CD14-positive monocyte (primary cell): ENCODE measurements around the gene PLCXD3. TPM values are rescaled to one million over a fixed set of nuclear protein-coding genes. Genes with fewer than 3 reads are reported as not detected.

Source experiments
- DNase-seq, 3 donors: peaks; one replicate each; pipeline ENCODE4 v3.0.0-alpha.2; 2011 to 2022
- H2AFZ ChIP-seq: 2 replicates; pipeline ENCODE4 v1.6.0; 2012; ENCODE audit warnings: mild to moderate bottlenecking, low read depth, low read length, inconsistent platforms; ENCODE audit not compliant: insufficient read depth, poor library complexity, severe bottlenecking
- H3K27ac ChIP-seq, 2 donors: 1 replicate in 1 of 2; 2 replicates in 1 of 2; pipeline ENCODE4 v1.5.1; 2012 to 2013; ENCODE audit warnings: low read length in 2 of 2, control low read depth in 1 of 2, inconsistent platforms in 1 of 2, low read depth in 1 of 2, mild to moderate bottlenecking in 1 of 2
- H3K27me3 ChIP-seq, 2 donors: one replicate each; pipeline versions ENCODE4 v1.6.0 to v1.6.1; 2011 to 2013; ENCODE audit warnings: low read length in 2 of 2; ENCODE audit not compliant: control insufficient read depth in 2 of 2, insufficient read depth in 2 of 2
- H3K36me3 ChIP-seq, 2 donors: replicated peaks in 1 of 2; 1 replicate in 1 of 2; 2 replicates in 1 of 2; pipeline versions ENCODE4 v1.5.1 to v1.6.1; 2012 to 2013; ENCODE audit warnings: low read length in 2 of 2, control low read depth in 1 of 2, inconsistent platforms in 1 of 2, mild to moderate bottlenecking in 1 of 2; ENCODE audit not compliant: insufficient read depth in 2 of 2, control insufficient read depth in 1 of 2
- H3K4me1 ChIP-seq, 2 donors: 1 replicate in 1 of 2; 2 replicates in 1 of 2; pipeline versions ENCODE4 v1.5.1 to v1.6.1; 2012 to 2013; ENCODE audit warnings: low read length in 2 of 2, control low read depth in 1 of 2, inconsistent platforms in 1 of 2, mild to moderate bottlenecking in 1 of 2, moderate library complexity in 1 of 2; ENCODE audit not compliant: insufficient read depth in 2 of 2, control insufficient read depth in 1 of 2
- H3K4me2 ChIP-seq: replicated peaks from 2 replicates; pipeline ENCODE3; 2012; ENCODE audit warnings: low read length, moderate library complexity, mild to moderate bottlenecking; ENCODE audit not compliant: poor library complexity, severe bottlenecking; ENCODE audit errors: extremely low read depth
- H3K4me3 ChIP-seq, 3 experiments: fragments of 200-600 bp in 1 of 3; sonication (generic) in 1 of 3; replicated peaks in 1 of 3; 1 replicate in 2 of 3; 2 replicates in 1 of 3; pipeline ENCODE4 v1.5.1; 2011 to 2013; ENCODE audit warnings: low read length in 3 of 3, mild to moderate bottlenecking in 3 of 3, control low read depth in 2 of 3, low read depth in 2 of 3, inconsistent platforms in 1 of 3, moderate library complexity in 1 of 3
- H3K79me2 ChIP-seq: 2 replicates; pipeline ENCODE4 v1.6.0; 2012; ENCODE audit warnings: mild to moderate bottlenecking, control low read depth, inconsistent platforms, low read length, moderate library complexity; ENCODE audit not compliant: insufficient read depth
- H3K9ac ChIP-seq: 2 replicates; pipeline ENCODE4 v1.6.0; 2017; ENCODE audit warnings: low read length, mild to moderate bottlenecking; ENCODE audit not compliant: insufficient read depth, poor library complexity, severe bottlenecking
- H3K9me3 ChIP-seq, 2 donors: replicated peaks in 1 of 2; 1 replicate in 1 of 2; 2 replicates in 1 of 2; pipeline versions ENCODE4 v1.5.1 to v1.6.1; 2012 to 2013; ENCODE audit warnings: low read length in 2 of 2, control low read depth in 1 of 2; ENCODE audit not compliant: control insufficient read depth in 1 of 2, insufficient read depth in 1 of 2
- H4K20me1 ChIP-seq: 2 replicates; pipeline ENCODE4 v1.6.0; 2012; ENCODE audit warnings: mild to moderate bottlenecking, low read length, control low read depth, moderate library complexity; ENCODE audit not compliant: insufficient read depth
- H3K27ac Mint-ChIP-seq, 7 donors: one replicate each; pipeline ENCODE4 v1.8.0; 2020; ENCODE audit warnings: mild to moderate bottlenecking in 7 of 7, mixed read lengths in 7 of 7, moderate library complexity in 6 of 7, inconsistent platforms in 2 of 7
- H3K27me3 Mint-ChIP-seq, 3 donors: one replicate each; pipeline ENCODE4 v1.8.0; 2021 to 2022; ENCODE audit warnings: low read depth in 3 of 3, mild to moderate bottlenecking in 3 of 3, mixed read lengths in 3 of 3, moderate library complexity in 3 of 3, inconsistent platforms in 1 of 3
- H3K36me3 Mint-ChIP-seq, 2 donors: one replicate each; pipeline ENCODE4 v1.8.0; 2020; ENCODE audit warnings: mixed read lengths in 2 of 2, inconsistent platforms in 1 of 2, mild to moderate bottlenecking in 1 of 2
- H3K4me1 Mint-ChIP-seq: one replicate; pipeline ENCODE4 v1.8.0; 2020; ENCODE audit warnings: mild to moderate bottlenecking, mixed read lengths
- H3K4me3 Mint-ChIP-seq, 2 donors: one replicate each; pipeline ENCODE4 v1.8.0; 2020; ENCODE audit warnings: mild to moderate bottlenecking in 2 of 2, mixed read lengths in 2 of 2, moderate library complexity in 1 of 2
- H3K9me3 Mint-ChIP-seq, 7 donors: one replicate each; pipeline ENCODE4 v1.8.0; 2020 to 2022; ENCODE audit warnings: mixed read lengths in 7 of 7, mild to moderate bottlenecking in 6 of 7, moderate library complexity in 6 of 7, inconsistent platforms in 2 of 7
- CTCF ChIP-seq: fragments of 200-600 bp; IDR thresholded peaks from one replicate; pipeline ENCODE4 v1.8.0; 2022; ENCODE audit warnings: antibody characterized with exemption, mild to moderate bottlenecking
- WGBS: methylation state at CpG from one replicate; pipeline ENCODE4 v1.1.5; 2013; ENCODE audit warnings: missing lambda C conversion rate; ENCODE audit not compliant: insufficient coverage; 5-methylcytosine and 5-hydroxymethylcytosine counted together
- intact Hi-C, 2 donors: fragments of 100-400 bp; cut with micrococcal nuclease; formaldehyde crosslinking; loops; one replicate each; pipeline versions ENCODE4 v1.15.0 to v1.15.1; 2023
- polyA plus RNA-seq, 3 donors: library from polyadenylated mRNA; depleted of rRNA in 1 of 3; unstranded in 2 of 3; stranded (reverse) in 1 of 3; fragments of 300-500 nt in 2 of 3; fragments of >200 nt in 1 of 3; fragmentation: Illumina TruSeq in 2 of 3; gene quantifications; 1 replicate in 2 of 3; 2 replicates in 1 of 3; pipeline ENCODE4 v1.2.3, GENCODE V29; 2012 to 2021

The PLCXD3 gene
- polyA plus RNA-seq, 3 donors, result not detected

GRCh38 chr5:41413074-41413473 lies 97.3 kb downstream of the PLCXD3 start:
- Histone ChIP-seq H3K36me3 (no peaks in the 10 kb centered on the region), H4K20me1 (no peaks in the 10 kb centered on the region), H3K27me3 (no peaks in the 10 kb centered on the region), H2AFZ (no peak overlapping the region), H3K4me3 (no peak overlapping the region), H3K27ac (no peak overlapping the region), H3K9me3 (peaks cover 0 to 5% of the 10 kb centered on the region in 2 donors), H3K4me1 (no peaks in the 10 kb centered on the region), H3K9ac (no peak overlapping the region), H3K4me2 (no peak overlapping the region), H3K79me2 (no peaks in the 10 kb centered on the region)
- Mint-ChIP-seq H3K4me3 (no peak overlapping the region), H3K27ac (no peak overlapping the region), H3K36me3 (no peaks in the 10 kb centered on the region), H3K27me3 (peaks cover 0 to 2% (median 0%) of the 10 kb centered on the region in 3 donors), H3K9me3 (peaks cover 0 to 7% (median 0%) of the 10 kb centered on the region in 7 donors), H3K4me1 (no peaks in the 10 kb centered on the region)
- WGBS, result 57% methylated on average over 1 of the region's 1 CpG
- intact Hi-C loops, result no loop called here
- DNase-seq, result no peak
- no peak for TF ChIP-seq CTCF

- WGBS, result no CpG with 5 or more reads among the region's 2 CpGs
- TF ChIP-seq CTCF, result no peak
- H3K4me2 ChIP-seq, result no peak overlapping the region
- no peak overlapping the region for H3K4me3 ChIP-seq
- DNase-seq, result no peak
- H3K9me3 ChIP-seq, result peaks cover 0 to 5% of the 10 kb centered on the region in 2 donors
- H3K4me1 ChIP-seq, result no peaks in the 10 kb centered on the region
- H3K9ac ChIP-seq, result no peak overlapping the region
- no peaks in the 10 kb centered on the region for H3K27me3 ChIP-seq
- no peaks in the 10 kb centered on the region for H4K20me1 ChIP-seq
- peaks cover 0 to 2% (median 0%) of the 10 kb centered on the region in 3 donors for H3K27me3 Mint-ChIP-seq
- peaks cover 0 to 7% (median 0%) of the 10 kb centered on the region in 7 donors for H3K9me3 Mint-ChIP-seq
- H3K36me3 ChIP-seq, result no peaks in the 10 kb centered on the region
- no peak overlapping the region for H3K27ac ChIP-seq
- H2AFZ ChIP-seq, result no peak overlapping the region
- H3K4me3 Mint-ChIP-seq, result no peak overlapping the region
- no peaks in the 10 kb centered on the region for H3K79me2 ChIP-seq
- intact Hi-C loops, result no loop called here
- H3K4me1 Mint-ChIP-seq, result no peaks in the 10 kb centered on the region
- H3K36me3 Mint-ChIP-seq, result no peaks in the 10 kb centered on the region
- no peak overlapping the region for H3K27ac Mint-ChIP-seq
These were observed 97.9 kb downstream of the PLCXD3 start for GRCh38 chr5:41412496-41412895.
